K562 (cell line): ENCODE results near the gene ADPRM. TPM values are rescaled to one million over a fixed set of nuclear protein-coding genes. Genes with fewer than 3 reads are reported as not detected.
A peak's percentile ranks its signal among the peaks of the same experiment; 100 is the strongest.

ENCODE experiments used
- ATAC-seq: fragments of 200-7000 bp; cut with Tn5 transposase; 3 replicates; pipeline ENCODE4 v1.9.1; 2020; ENCODE audit warnings: moderate library complexity
- Bru-seq: library from RNA; stranded (reverse); fragments of 400-500 nt; gene quantifications from one replicate; lab custom pipeline; 2021; lab: Mats Ljungman, UMichigan
- BruChase-seq, 2 experiments: library from RNA; stranded (reverse); fragments of 400-500 nt; gene quantifications; one replicate each; lab custom pipeline; 2021; lab: Mats Ljungman, UMichigan
- BruUV-seq: library from RNA; stranded (reverse); fragments of 400-500 nt; replicated peaks from 2 replicates; lab custom pipeline; 2021; lab: Mats Ljungman, UMichigan
- CTCF ChIA-PET: fragments of 300-600 bp; formaldehyde crosslinking; extraction: SDS; loops from one replicate; lab custom pipeline; 2021; ENCODE audit warnings: low intra/inter-chr PET ratio; lab: Yijun Ruan, JAX
- POLR2A ChIA-PET: fragments of 300-600, 350-650 bp; sonication (Branson Sonifier 250); formaldehyde crosslinking; extraction: SDS; loops from one replicate; lab custom pipeline; 2021; ENCODE audit warnings: antibody characterized with exemption, inconsistent platforms; lab: Yijun Ruan, JAX
- DNase-seq, 4 experiments: peaks; one replicate each; pipeline versions ENCODE4 v3.0.0 to v3.0.0-alpha.2; 2011 to 2018; ENCODE audit warnings: low spot score in 3 of 4, mixed read lengths in 3 of 4; ENCODE audit errors: extremely low read depth in 1 of 4
- FAIRE-seq: peaks from 2 replicates; lab custom pipeline; 2011; peaks lifted over from hg19 to GRCh38; lab: Jason Lieb, UNC
- H2AFZ ChIP-seq: 2 replicates; pipeline ENCODE4 v1.6.0; 2011; ENCODE audit warnings: low read depth, low read length, control low read depth, inconsistent platforms
- H3K27ac ChIP-seq: fragments of 200-600 bp; 3 replicates; pipeline ENCODE4 v1.8.0; 2011; ENCODE audit warnings: low read depth, mild to moderate bottlenecking, control low read depth, inconsistent platforms, low read length, moderate library complexity, mixed read lengths; ENCODE audit errors: extremely low read depth
- H3K27me3 ChIP-seq, 2 experiments: fragments of 300-600 bp in 1 of 2; 2 replicates in 1 of 2; 3 replicates in 1 of 2; pipeline versions ENCODE4 v1.6.0 to v1.8.0; 2011; ENCODE audit warnings: inconsistent platforms in 2 of 2, low read length in 2 of 2, mild to moderate bottlenecking in 1 of 2, mixed read lengths in 1 of 2, moderate library complexity in 1 of 2; ENCODE audit not compliant: control insufficient read depth in 2 of 2, insufficient read depth in 2 of 2
- H3K36me3 ChIP-seq: fragments of 300-600 bp; 3 replicates; pipeline ENCODE4 v1.8.0; 2011; ENCODE audit warnings: mild to moderate bottlenecking, low read length, inconsistent platforms; ENCODE audit not compliant: control insufficient read depth, insufficient read depth
- H3K4me1 ChIP-seq, 2 experiments: fragments of 200-600 bp in 1 of 2; replicated peaks in 1 of 2; 2 replicates in 1 of 2; 3 replicates in 1 of 2; pipeline versions ENCODE4 v1.5.1 to v1.8.0; 2011; ENCODE audit warnings: inconsistent platforms in 2 of 2, low read length in 2 of 2, mild to moderate bottlenecking in 1 of 2, mixed read lengths in 1 of 2, moderate library complexity in 1 of 2; ENCODE audit not compliant: control insufficient read depth in 2 of 2, insufficient read depth in 2 of 2
- H3K4me2 ChIP-seq: 2 replicates; pipeline ENCODE4 v1.6.1; 2011; ENCODE audit warnings: low read length, control low read depth, inconsistent platforms, mixed read lengths; ENCODE audit not compliant: insufficient read depth
- H3K4me3 ChIP-seq: fragments of 200-600 bp; sonication (generic), shearing (Covaris generic); 2 replicates; pipeline ENCODE4 v1.5.1; 2016; ENCODE audit warnings: control low read depth, inconsistent platforms
- H3K79me2 ChIP-seq: fragments of 200-600 bp; 3 replicates; pipeline ENCODE4 v1.8.0; 2011; ENCODE audit warnings: low read length, inconsistent platforms; ENCODE audit not compliant: control insufficient read depth, insufficient read depth
- H3K9ac ChIP-seq, 2 experiments: 2 replicates each; pipeline versions ENCODE4 v1.6.0 to v1.6.1; 2011; ENCODE audit warnings: low read depth in 2 of 2, low read length in 2 of 2, control low read depth in 1 of 2, inconsistent platforms in 1 of 2, mild to moderate bottlenecking in 1 of 2, mixed read lengths in 1 of 2; ENCODE audit not compliant: insufficient read depth in 1 of 2
- H3K9me1 ChIP-seq: one replicate; pipeline ENCODE4 v1.6.0; 2011; ENCODE audit warnings: inconsistent platforms, mild to moderate bottlenecking, low read length, moderate library complexity; ENCODE audit not compliant: control insufficient read depth, insufficient read depth
- H3K9me3 ChIP-seq: replicated peaks from 2 replicates; pipeline ENCODE4 v1.5.1; 2011; ENCODE audit warnings: low read depth, low read length, inconsistent platforms; ENCODE audit not compliant: control insufficient read depth, insufficient read depth
- H4K20me1 ChIP-seq: replicated peaks from 2 replicates; pipeline ENCODE4 v1.6.1; 2011; ENCODE audit warnings: low read length, inconsistent platforms, mixed read lengths; ENCODE audit not compliant: control insufficient read depth, insufficient read depth
- CBFA2T2 ChIP-seq: fragments of 450-650 bp; conservative IDR thresholded peaks from 2 replicates; pipeline ENCODE4 v1.6.1; 2017; ENCODE audit warnings: mild to moderate bottlenecking
- FOXP1 ChIP-seq: sonication (generic); formaldehyde crosslinking; IDR thresholded peaks from 2 replicates; pipeline ENCODE4 v1.8.0; 2022; ENCODE audit warnings: mild to moderate bottlenecking, missing genetic modification reagents
- NRF1 ChIP-seq, 2 experiments: fragments of 450-650 bp; IDR thresholded peaks in 1 of 2; conservative IDR thresholded peaks in 1 of 2; 2 replicates each; pipeline ENCODE4 v1.6.1; 2014; ENCODE audit warnings: mild to moderate bottlenecking in 2 of 2
- PML ChIP-seq: IDR thresholded peaks from 2 replicates; pipeline ENCODE4 v1.6.1; 2012; ENCODE audit warnings: low read length, inconsistent platforms
- RHOXF2B ChIP-seq: fragments of 250-450 bp; sonication (Bioruptor Pico); conservative IDR thresholded peaks from 2 replicates; pipeline ENCODE4 v1.5.1; 2021
- TAF7 ChIP-seq: fragments of 450-650 bp; IDR thresholded peaks from 2 replicates; pipeline ENCODE4 v1.6.1; 2016; ENCODE audit warnings: missing genetic modification characterization, missing compliant biosample characterization
- ZNF134 ChIP-seq: fragments of 250-450 bp; sonication (Bioruptor Pico); conservative IDR thresholded peaks from 2 replicates; pipeline ENCODE4 v1.4.0; 2020
- WGBS: fragments of 100-300 bp; shearing (Covaris generic); methylation state at CpG from one replicate; pipeline ENCODE4 v1.1.6; 2016; ENCODE audit warnings: low coverage, mixed read lengths; ENCODE audit not compliant: insufficient coverage; ENCODE audit errors: missing lambda C conversion rate; 5-methylcytosine and 5-hydroxymethylcytosine counted together
- in situ Hi-C: fragments of 300-500 bp; cut with MboI; formaldehyde crosslinking; loops from 4 replicates; pipeline ENCODE4 v1.15.0; 2018; ENCODE audit warnings: inconsistent platforms, mixed read lengths
- intact Hi-C: fragments of 100-400 bp; cut with micrococcal nuclease; formaldehyde crosslinking; loops from 2 replicates; pipeline ENCODE4 v1.14.2; 2022
- long read RNA-seq, 3 experiments: library from polyadenylated mRNA in 2 of 3; library from RNA in 1 of 3; unstranded in 2 of 3; stranded (forward) in 1 of 3; transcript quantifications; one replicate each; pipeline ENCODE4 v2.0.0, GENCODE V29; 2019 to 2022
- polyA minus RNA-seq, 3 experiments: library from RNA; depleted of rRNA, polyadenylated mRNA; stranded (reverse); fragments of >200 nt; gene quantifications; 2 replicates each; pipeline ENCODE4 v1.2.3, GENCODE V29; 2011
- polyA plus RNA-seq, 8 experiments: library from polyadenylated mRNA; depleted of rRNA in 4 of 8; stranded (reverse) in 5 of 8; unstranded in 3 of 8; fragments of >200 nt; fragmentation: Nextera tagmentation in 2 of 8; fragmentation: Illumina TruSeq in 1 of 8; extraction: Ambion mirVana in 2 of 8; extraction: Trizol in 1 of 8; gene quantifications; 2 replicates each; pipeline versions ENCODE4 v1.2.1 to v1.2.3, GENCODE V29; 2011 to 2014; ENCODE audit warnings: inconsistent platforms in 1 of 8, missing spikeins in 1 of 8
- total RNA-seq, 7 experiments: library from RNA; depleted of rRNA in 6 of 7; stranded (reverse); fragments of >200 nt in 6 of 7; fragmentation: Illumina TruSeq in 2 of 7; extraction: Trizol in 2 of 7; gene quantifications; 2 replicates each; pipeline versions ENCODE4 v1.2.1 to v1.2.3, GENCODE V29; 2011 to 2021; ENCODE audit warnings: low replicate concordance in 1 of 7
- TF ChIP-seq, protein P1 (sequence below): fragments of 450-650 bp; formaldehyde crosslinking; IDR thresholded peaks from 2 replicates; pipeline ENCODE4 v1.4.0; 2022; ENCODE audit warnings: missing genetic modification characterization
- TF ChIP-seq, protein P2 (sequence below): fragments of 450-650 bp; IDR thresholded peaks from 2 replicates; pipeline ENCODE4 v1.6.1; 2016; ENCODE audit warnings: borderline replicate concordance

ADPRM gene, protein sequence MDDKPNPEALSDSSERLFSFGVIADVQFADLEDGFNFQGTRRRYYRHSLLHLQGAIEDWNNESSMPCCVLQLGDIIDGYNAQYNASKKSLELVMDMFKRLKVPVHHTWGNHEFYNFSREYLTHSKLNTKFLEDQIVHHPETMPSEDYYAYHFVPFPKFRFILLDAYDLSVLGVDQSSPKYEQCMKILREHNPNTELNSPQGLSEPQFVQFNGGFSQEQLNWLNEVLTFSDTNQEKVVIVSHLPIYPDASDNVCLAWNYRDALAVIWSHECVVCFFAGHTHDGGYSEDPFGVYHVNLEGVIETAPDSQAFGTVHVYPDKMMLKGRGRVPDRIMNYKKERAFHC
- 6.3 and 16.1 TPM in 2 replicates for total RNA-seq (2011; cell fraction: chromatin; rRNA removed; ENCODE audit: low replicate concordance)
- 5.8 and 6.8 TPM in 2 replicates for total RNA-seq (2011; cell fraction: nucleolus; rRNA removed)
- 5.5 and 8.9 TPM in 2 replicates for total RNA-seq (2011; cell fraction: nucleoplasm; rRNA removed)
- 4.0 and 4.7 TPM in 2 replicates for total RNA-seq (2014; rRNA removed)
- total RNA-seq (2014; rRNA removed; fragmentation: Illumina TruSeq; extraction: Trizol) = 9.0 and 10.0 TPM in 2 replicates
- total RNA-seq (2015; rRNA removed; fragmentation: Illumina TruSeq; extraction: Trizol) = 4.6 and 5.2 TPM in 2 replicates
- 5.1 and 5.3 TPM in 2 replicates for total RNA-seq (2021)
- 11.4 and 11.5 TPM in 2 replicates for polyA plus RNA-seq (2011; rRNA removed)
- polyA plus RNA-seq (2011; cell fraction: cytosol; rRNA removed) = 3.9 and 8.4 TPM in 2 replicates
- 3.4 and 5.5 TPM in 2 replicates for polyA plus RNA-seq (2011; cell fraction: nucleus; rRNA removed)
- polyA plus RNA-seq (2012) = 5.6 and 10.6 TPM in 2 replicates
- polyA plus RNA-seq (2014; fragmentation: Illumina TruSeq; extraction: Trizol) = 6.0 and 6.2 TPM in 2 replicates
- 10 to 100 TPM; 13.8 to 17.6 TPM for polyA plus RNA-seq (2014; fragmentation: Nextera tagmentation; extraction: Ambion mirVana)
- polyA plus RNA-seq (2014; rRNA removed) = 5.5 and 5.6 TPM in 2 replicates
- polyA minus RNA-seq (2011; rRNA and poly(A)+ RNA removed) = 16.4 and 17.1 TPM in 2 replicates
- polyA minus RNA-seq (2011; cell fraction: cytosol; rRNA and poly(A)+ RNA removed) = 2.2 and 2.7 TPM in 2 replicates
- polyA minus RNA-seq (2011; cell fraction: nucleus; rRNA and poly(A)+ RNA removed) = 5.3 and 9.8 TPM in 2 replicates
- Bru-seq, nascent RNA = percentile 78 among the genes with signal in this experiment
- percentile 56 among the genes with signal in this experiment for BruChase-seq, experiment 1, labeled RNA remaining after a 2-hour chase
- percentile 56 among the genes with signal in this experiment for BruChase-seq, experiment 2, labeled RNA remaining after a 6-hour chase
- long read RNA-seq, experiment 1, partial matches to known transcripts = 6 of 12 reads
- long read RNA-seq, experiment 1, other reads (novel, unspliced or antisense) = 2 of 12 reads
- long read RNA-seq, experiment 2, partial matches to known transcripts = 4 of 6 reads
- long read RNA-seq, experiment 2, other reads (novel, unspliced or antisense) = 0 of 6 reads
- long read RNA-seq, experiment 3, transcript ADPRM-201 (4 exons, 1,209 nt) = major isoform, 5 of 9 reads
- long read RNA-seq, experiment 3, partial matches to known transcripts = 0 of 9 reads
- long read RNA-seq, experiment 3, other reads (novel, unspliced or antisense) = 2 of 9 reads

DNA sequence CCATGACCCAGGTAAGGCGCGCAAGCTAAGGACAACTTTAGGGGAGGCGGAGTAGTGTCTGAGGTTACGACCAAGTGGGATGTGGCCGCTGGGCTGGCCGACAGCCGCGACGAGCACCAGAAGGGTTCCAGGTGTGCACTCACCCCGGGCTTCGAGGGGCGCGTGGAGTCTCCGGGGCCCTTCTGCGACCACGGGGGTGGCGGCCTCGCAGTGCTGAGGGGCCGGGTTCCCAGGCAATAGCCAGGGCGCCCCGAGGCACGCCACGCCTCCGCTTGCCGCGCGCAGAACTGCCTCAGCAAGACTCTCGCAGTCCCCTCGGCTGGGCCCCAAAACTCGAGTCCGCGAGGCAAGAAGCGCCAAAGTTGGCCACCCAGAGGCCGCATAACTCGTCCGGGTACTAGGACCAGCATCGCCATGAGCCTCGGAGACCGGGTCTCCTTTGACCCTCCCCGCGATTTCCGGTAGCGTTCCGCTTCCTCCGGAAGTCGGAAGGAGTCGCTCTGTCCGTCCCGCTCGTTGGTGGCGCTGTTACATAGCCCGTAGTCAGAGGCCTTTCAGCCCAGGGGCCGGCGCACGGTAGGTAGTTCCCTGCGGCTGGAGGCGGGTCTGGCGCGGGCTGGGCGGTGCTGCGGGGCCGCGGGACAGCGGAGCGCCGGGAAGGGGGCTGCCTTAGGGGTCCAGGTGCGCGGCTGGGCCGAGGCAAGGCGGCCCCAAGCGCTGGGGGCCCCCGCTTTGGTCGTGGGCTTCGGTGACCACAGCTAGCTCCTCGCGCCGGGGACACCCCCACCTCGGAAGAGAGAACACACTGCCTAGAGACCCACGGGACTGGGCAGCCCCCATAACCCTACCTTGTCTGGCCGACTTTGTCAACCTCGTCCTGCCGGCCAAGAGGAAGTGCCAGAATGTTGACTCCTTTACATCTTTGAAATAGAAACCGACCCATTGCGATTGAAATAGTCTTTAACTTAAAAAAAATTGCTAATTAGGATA is at the start of gene ADPRM, which contains the start of gene SCO1:
Gene ADPRM (plus strand): TSS at position 503 of the 990 bp plus-strand sequence. CDS start 7,333 bp downstream, outside the sequence.
Gene SCO1 (minus strand): TSS at position 442 of the 990 bp plus-strand sequence. CDS start 26 bp downstream, at position 416.
- Histone ChIP-seq H2AFZ (peak within 1 kb of the TSS; percentile 91), H3K79me2 (peaks cover 65% of the 10 kb centered on the region), H3K4me1 (peaks cover 0 to 3% of the 10 kb centered on the region in 2 experiments; a peak in 2 of 5 replicates), H3K27me3 (no peaks in the 10 kb centered on the region), H3K27ac (peak within 1 kb of the TSS; percentile 86), H3K36me3 (peaks cover 32% of the 10 kb centered on the region), H3K4me2 (peak within 1 kb of the TSS; percentile 81), H4K20me1 (no peaks in the 10 kb centered on the region), H3K9me3 (no peaks in the 10 kb centered on the region), H3K9ac (peak within 1 kb of the TSS; percentile 88 to 94), H3K4me3 (peak within 1 kb of the TSS; percentile 75), H3K9me1 (no peaks in the 10 kb centered on the region)
- no TSS peak for BruUV-seq
- intact Hi-C loops = no loop called here
- peak; percentile 99 for ATAC-seq
- ChIA-PET POLR2A (interaction anchor here (1.4 kb wide), 1 partner anchor 14 kb away, joined by 4 read pairs; no protein-coding TSS in a partner anchor), CTCF (no interaction called here)
- peak; percentile 95 for FAIRE-seq
- peak; percentile 74 to 93 (median 80) for DNase-seq
- in situ Hi-C loops = no loop called here
- WGBS = 1% methylated on average over 25 of the region's 84 CpGs
- TF ChIP-seq RHOXF2B (CRISPR knock-in tag) (no peak), FOXP1 (CRISPR knock-in tag) (0 out of 2 replicates have a peak, but pooled peaks have one; percentile 42), NRF1 (conservative IDR thresholded peaks at IDR 0.05 in 1 of 2, IDR thresholded peaks at IDR 0.05 in 1 of 2) (peak; percentile 75 to 77), CBFA2T2 (no peak), ZNF134 (no peak), PML (0 out of 2 replicates have a peak, but pooled peaks have one; percentile 63), TAF7 (tag) (0 out of 2 replicates have a peak, but pooled peaks have one; percentile 19)
- TF ChIP-seq, protein P1, sequence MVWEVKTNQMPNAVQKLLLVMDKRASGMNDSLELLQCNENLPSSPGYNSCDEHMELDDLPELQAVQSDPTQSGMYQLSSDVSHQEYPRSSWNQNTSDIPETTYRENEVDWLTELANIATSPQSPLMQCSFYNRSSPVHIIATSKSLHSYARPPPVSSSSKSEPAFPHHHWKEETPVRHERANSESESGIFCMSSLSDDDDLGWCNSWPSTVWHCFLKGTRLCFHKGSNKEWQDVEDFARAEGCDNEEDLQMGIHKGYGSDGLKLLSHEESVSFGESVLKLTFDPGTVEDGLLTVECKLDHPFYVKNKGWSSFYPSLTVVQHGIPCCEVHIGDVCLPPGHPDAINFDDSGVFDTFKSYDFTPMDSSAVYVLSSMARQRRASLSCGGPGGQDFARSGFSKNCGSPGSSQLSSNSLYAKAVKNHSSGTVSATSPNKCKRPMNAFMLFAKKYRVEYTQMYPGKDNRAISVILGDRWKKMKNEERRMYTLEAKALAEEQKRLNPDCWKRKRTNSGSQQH (CRISPR knock-in tag) = no peak
- TF ChIP-seq, protein P2, sequence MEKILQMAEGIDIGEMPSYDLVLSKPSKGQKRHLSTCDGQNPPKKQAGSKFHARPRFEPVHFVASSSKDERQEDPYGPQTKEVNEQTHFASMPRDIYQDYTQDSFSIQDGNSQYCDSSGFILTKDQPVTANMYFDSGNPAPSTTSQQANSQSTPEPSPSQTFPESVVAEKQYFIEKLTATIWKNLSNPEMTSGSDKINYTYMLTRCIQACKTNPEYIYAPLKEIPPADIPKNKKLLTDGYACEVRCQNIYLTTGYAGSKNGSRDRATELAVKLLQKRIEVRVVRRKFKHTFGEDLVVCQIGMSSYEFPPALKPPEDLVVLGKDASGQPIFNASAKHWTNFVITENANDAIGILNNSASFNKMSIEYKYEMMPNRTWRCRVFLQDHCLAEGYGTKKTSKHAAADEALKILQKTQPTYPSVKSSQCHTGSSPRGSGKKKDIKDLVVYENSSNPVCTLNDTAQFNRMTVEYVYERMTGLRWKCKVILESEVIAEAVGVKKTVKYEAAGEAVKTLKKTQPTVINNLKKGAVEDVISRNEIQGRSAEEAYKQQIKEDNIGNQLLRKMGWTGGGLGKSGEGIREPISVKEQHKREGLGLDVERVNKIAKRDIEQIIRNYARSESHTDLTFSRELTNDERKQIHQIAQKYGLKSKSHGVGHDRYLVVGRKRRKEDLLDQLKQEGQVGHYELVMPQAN = peak; percentile 75; the same call in 1 of the 2 replicates
